ENCODE measurements around the gene CLMN. TPM values are rescaled to one million over a fixed set of nuclear protein-coding genes. Genes with fewer than 3 reads are reported as not detected.

Gene CLMN
- total RNA-seq, 4 donors from 2014 or later, result 3.8 to 10.0 (median 5.3) TPM

- no peak for ATAC-seq
- Histone ChIP-seq H3K4me3 (no peak overlapping the region), H3K4me1 (peaks cover 0 to 17% (median 6%) of the 10 kb centered on the region in 3 donors), H3K27ac (no peak overlapping the region), H3K27me3 (no peaks in the 10 kb centered on the region), H3K36me3 (no peaks in the 10 kb centered on the region), H3K9me3 (peaks cover 0 to 5% (median 0%) of the 10 kb centered on the region in 3 donors)
- TF ChIP-seq POLR2A (IDR thresholded peaks at IDR 0.05), result no peak
- TF ChIP-seq POLR2AphosphoS5 (IDR thresholded peaks at IDR 0.05), result no peak
- TF ChIP-seq EP300 (IDR thresholded peaks at IDR 0.05), result no peak
- no peak for TF ChIP-seq CTCF (IDR thresholded peaks at IDR 0.05)
- WGBS, 2 donors (ENCODE audit: low coverage in 1 of 2), result 71 to 77% methylated on average over 4 of the region's 4 CpGs
Observed at GRCh38 chr14:95267306-95267705, 52.4 kb downstream of the CLMN start.

GRCh38 chr14:95265106-95266094 is 54.3 kb downstream of the CLMN start:
- Histone ChIP-seq H3K36me3 (no peaks in the 10 kb centered on the region), H3K4me1 (peaks cover 0 to 24% (median 6%) of the 10 kb centered on the region in 3 donors), H3K4me3 (no peak overlapping the region), H3K27ac (peak overlapping the region in 3 of 4 donors; percentile 22 to 43 (median 42)), H3K9me3 (peaks cover 0 to 5% (median 0%) of the 10 kb centered on the region in 3 donors), H3K27me3 (no peaks in the 10 kb centered on the region)
- 26 to 33% methylated on average over 7 to 12 of the region's 12 CpGs for WGBS, 2 donors (ENCODE audit: low coverage in 1 of 2)
- TF ChIP-seq POLR2AphosphoS5 (IDR thresholded peaks at IDR 0.05) (peak; percentile 92), CTCF (IDR thresholded peaks at IDR 0.05) (no peak)
- peak; percentile 74 for ATAC-seq

GRCh38 chr14:95264271-95264973 is 55.3 kb downstream of the CLMN start:
- Histone ChIP-seq H3K4me3 (no peak overlapping the region), H3K4me1 (peaks cover 0 to 24% (median 6%) of the 10 kb centered on the region in 3 donors), H3K27me3 (no peaks in the 10 kb centered on the region), H3K9me3 (peaks cover 0 to 5% (median 0%) of the 10 kb centered on the region in 3 donors), H3K36me3 (no peaks in the 10 kb centered on the region), H3K27ac (no peak overlapping the region)
- WGBS, 2 donors (ENCODE audit: low coverage in 1 of 2), result 86 to 93% methylated on average over 3 to 10 of the region's 10 CpGs
- TF ChIP-seq POLR2A (IDR thresholded peaks at IDR 0.05) (no peak), EP300 (IDR thresholded peaks at IDR 0.05) (no peak)
- no peak for ATAC-seq

- TF ChIP-seq CTCF (IDR thresholded peaks at IDR 0.05), result no peak
- TF ChIP-seq EP300 (IDR thresholded peaks at IDR 0.05), result no peak
- no peak overlapping the region for H3K4me3 ChIP-seq
- H3K9me3 ChIP-seq, result peaks cover 0 to 5% (median 0%) of the 10 kb centered on the region in 3 donors
- 91 to 98% methylated on average over 6 of the region's 7 CpGs for WGBS, 2 donors (ENCODE audit: low coverage in 1 of 2)
- H3K27me3 ChIP-seq, result no peaks in the 10 kb centered on the region
- H3K36me3 ChIP-seq, result no peaks in the 10 kb centered on the region
- peaks cover 0 to 24% (median 6%) of the 10 kb centered on the region in 3 donors for H3K4me1 ChIP-seq
- no peak for ATAC-seq
- H3K27ac ChIP-seq, result no peak overlapping the region
Observed at GRCh38 chr14:95263527-95264231, 56.0 kb downstream of the CLMN start.

- TF ChIP-seq POLR2A (IDR thresholded peaks at IDR 0.05) (no peak), EP300 (IDR thresholded peaks at IDR 0.05) (no peak), CTCF (IDR thresholded peaks at IDR 0.05) (no peak), POLR2AphosphoS5 (IDR thresholded peaks at IDR 0.05) (no peak)
Observed at GRCh38 chr14:95262511-95262891, 57.2 kb downstream of the CLMN start.

More at GRCh38 chr14:95262511-95262891, 57.2 kb downstream of the CLMN start:
- Histone ChIP-seq H3K27ac (no peak overlapping the region), H3K9me3 (peaks cover 0 to 5% (median 0%) of the 10 kb centered on the region in 3 donors), H3K27me3 (no peaks in the 10 kb centered on the region), H3K4me3 (no peak overlapping the region), H3K4me1 (peaks cover 0 to 24% (median 6%) of the 10 kb centered on the region in 3 donors), H3K36me3 (no peaks in the 10 kb centered on the region)
- ATAC-seq, result no peak
- WGBS, 2 donors (ENCODE audit: low coverage in 1 of 2), result 83 to 92% methylated on average over 3 of the region's 3 CpGs

Measured in gastroesophageal sphincter (tissue), 4 donors.